Gastrocnemius medialis (tissue), 4 donors: ENCODE data around the gene MAPK12.

ENCODE experiments used
- CTCF ChIP-seq, 5 experiments: fragments of 450-650 bp in 3 of 5; fragments of 200-600 bp in 2 of 5; sonication (generic) in 2 of 5; IDR thresholded peaks in 4 of 5; conservative IDR thresholded peaks in 1 of 5; 1 replicate in 4 of 5; 2 replicates in 1 of 5; pipeline ENCODE4 v1.5.1; 2016 to 2019; ENCODE audit warnings: antibody characterized with exemption in 5 of 5, mild to moderate bottlenecking in 3 of 5, moderate library complexity in 3 of 5
- POLR2A ChIP-seq, 2 donors: fragments of 450-650 bp; IDR thresholded peaks; one replicate each; pipeline ENCODE4 v1.6.1; 2017; ENCODE audit warnings: antibody characterized with exemption in 2 of 2, mild to moderate bottlenecking in 2 of 2, moderate library complexity in 2 of 2

- TF ChIP-seq CTCF (IDR thresholded peaks at IDR 0.05 in 4 of 5, conservative IDR thresholded peaks at IDR 0.05 in 1 of 5) (no peak), POLR2A (IDR thresholded peaks at IDR 0.05) (no peak)
Observed at GRCh38 chr22:50213263-50213662, 48.2 kb downstream of the MAPK12 start.
